Erythroblast (primary cell): Measurements from ENCODE around the gene ZSCAN10.

Experiments used
- GATA1 ChIP-seq: IDR thresholded peaks from 2 replicates; pipeline ENCODE4 v1.6.1; 2011; ENCODE audit warnings: low read depth, mild to moderate bottlenecking, control low read depth, low read length, moderate library complexity
- POLR2A ChIP-seq: IDR thresholded peaks from 2 replicates; pipeline ENCODE4 v1.6.1; 2011; ENCODE audit warnings: mild to moderate bottlenecking, low read length

GRCh38 chr16:3062553-3062952 is 36.5 kb downstream of the ZSCAN10 start:
- no peak for TF ChIP-seq POLR2A
- TF ChIP-seq GATA1: no peak
